Posterior cingulate gyrus (tissue), 11 donors: Measurements from ENCODE around the gene IL15RA.

ENCODE experiments used
- DNase-seq, 10 donors: peaks; one replicate each; pipeline versions ENCODE4 v3.0.0 to v3.0.0-alpha.2; 2020 to 2021; ENCODE audit warnings: mixed read lengths in 3 of 10
- intact Hi-C: fragments of 100-400 bp; cut with DNase I; formaldehyde crosslinking; loops from one replicate; pipeline ENCODE4 v1.15.1; 2023

Gene IL15RA

DNA sequence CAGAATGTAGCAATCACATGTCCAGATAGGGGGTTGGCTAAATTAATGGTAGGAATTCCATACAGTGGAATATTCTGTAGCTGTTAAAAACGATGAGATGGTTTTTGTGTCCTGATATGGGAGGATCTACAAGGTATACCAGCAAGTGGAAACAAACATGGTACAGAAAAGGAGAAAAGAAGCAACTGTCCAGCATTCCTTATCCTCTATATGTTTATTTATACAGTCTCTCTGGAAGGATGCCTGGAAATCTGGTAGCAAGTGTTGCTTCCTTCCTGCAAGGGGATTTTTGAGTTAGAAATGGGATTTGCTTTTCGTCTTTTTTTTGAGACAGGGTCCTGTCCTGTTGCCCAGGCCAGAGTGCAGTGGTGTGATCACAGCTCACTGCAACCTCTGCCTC, 19.3 kb downstream of the IL15RA start:
- no peak for DNase-seq
- intact Hi-C loops, result no loop called here

GRCh38 chr10:5956146-5956936, 21.0 kb downstream of the IL15RA start:
- intact Hi-C loops, result no loop called here
- DNase-seq, result peak in 3 of 10 donors; percentile 35 to 62 (median 49)

DNA sequence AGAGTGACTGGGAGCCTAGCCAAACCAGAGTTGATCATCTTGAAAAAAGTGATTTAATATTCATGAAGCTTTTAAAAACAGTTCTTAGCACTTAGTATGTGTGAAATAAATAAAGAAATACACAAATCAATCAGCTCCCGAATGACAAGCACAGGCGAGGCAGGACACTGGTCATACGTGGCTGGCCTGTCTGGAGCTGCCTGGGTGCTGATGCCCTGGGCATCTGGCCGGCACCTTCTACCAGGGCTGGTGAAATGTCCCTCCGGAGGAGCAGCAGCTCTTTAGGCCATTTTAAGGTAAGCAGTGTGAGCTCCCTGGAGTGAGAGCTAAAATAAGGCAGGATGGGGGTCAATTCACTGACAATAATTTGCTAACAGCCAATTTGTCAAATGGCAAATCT, 23.7 kb downstream of the IL15RA start:
- intact Hi-C loops, result no loop called here

DNA sequence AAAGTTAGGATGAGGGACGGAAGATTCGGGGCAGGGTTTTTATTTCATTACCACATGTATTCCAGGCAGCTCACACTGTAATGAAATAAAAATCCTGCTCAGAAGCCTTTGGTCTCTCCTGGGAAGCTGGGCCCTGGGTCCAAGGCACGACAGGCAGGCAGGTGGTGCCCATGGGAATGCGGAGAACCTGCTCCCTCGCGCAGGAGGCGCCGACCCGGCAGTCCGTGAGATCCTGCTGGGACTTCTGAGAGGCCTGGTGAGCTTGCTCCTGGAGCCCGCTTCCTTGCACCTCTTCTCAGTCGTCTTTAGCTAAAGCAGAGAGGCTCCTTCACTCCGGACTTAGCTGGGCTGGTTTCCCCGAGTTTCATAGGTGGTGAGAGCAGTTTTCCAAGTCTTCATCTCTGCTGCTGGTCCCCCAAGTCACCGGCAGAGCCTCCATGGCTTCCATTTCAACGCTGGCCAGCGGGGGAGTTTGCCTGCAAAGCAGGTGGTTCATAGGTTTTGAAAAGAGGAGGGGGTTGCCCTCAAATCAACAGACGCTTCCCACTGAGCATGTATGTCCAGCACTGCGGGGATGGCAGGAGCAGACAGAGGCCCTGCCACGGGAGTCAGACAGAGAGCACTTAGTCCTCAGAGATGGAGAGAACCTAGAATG, 24.5 kb downstream of the IL15RA start:
- peak in 3 of 10 donors; percentile 52 to 77 (median 64) for DNase-seq
- intact Hi-C loops, result no loop called here

More for the DNA sequence above, 23.7 kb downstream of the IL15RA start:
- peak in 3 of 10 donors; percentile 15 to 55 (median 49) for DNase-seq

- intact Hi-C loops, result loop anchor here (2.0 kb wide), 1 partner anchor 137 kb away; the partner anchor contains the start of gene RBM17
- peak in 3 of 10 donors; percentile 24 to 54 (median 48) for DNase-seq
Observed at GRCh38 chr10:5951721-5952407, 25.5 kb downstream of the IL15RA start.

DNA sequence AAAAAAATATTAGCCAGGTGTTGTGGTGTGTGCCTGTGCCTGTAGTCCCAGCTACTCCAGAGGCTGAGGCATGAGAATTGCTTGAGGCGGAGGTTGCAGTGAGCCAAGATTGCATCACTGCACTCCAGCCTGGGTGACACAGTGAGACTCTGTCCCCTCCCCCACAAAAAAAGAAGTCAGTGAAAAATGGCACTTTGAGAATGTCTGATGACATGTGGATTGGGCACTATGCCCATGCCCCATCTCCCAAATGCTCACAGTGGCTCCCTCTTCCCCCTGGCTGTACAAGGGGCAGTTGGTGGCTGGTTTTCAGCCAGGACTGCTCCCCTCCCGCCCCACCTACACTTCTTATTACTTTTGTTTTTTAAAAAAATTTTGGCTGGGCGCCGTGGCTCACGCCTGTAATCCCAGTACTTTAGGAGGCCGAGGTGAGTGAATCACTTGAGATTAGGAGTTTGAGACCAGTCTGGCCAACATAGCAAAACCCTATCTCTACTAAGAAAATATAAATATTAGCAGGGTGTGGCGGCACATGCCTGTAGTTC, 26.1 kb downstream of the IL15RA start:
- peak in 2 of 10 donors; percentile 12 to 70 for DNase-seq
- intact Hi-C loops, result loop anchor here (2.0 kb wide), 1 partner anchor 138 kb away; the partner anchor contains the start of gene RBM17

GRCh38 chr10:5949009-5949759, 28.2 kb downstream of the IL15RA start:
- intact Hi-C loops, result loop anchor here (5.0 kb wide), 1 partner anchor 453 kb away; no protein-coding TSS in a partner anchor
- DNase-seq, result peak; percentile 60 to 95 (median 74)

- intact Hi-C loops, result loop anchor here (5.0 kb wide), 1 partner anchor 454 kb away; no protein-coding TSS in a partner anchor
- peak in 3 of 10 donors; percentile 49 to 52 (median 52) for DNase-seq
Observed at GRCh38 chr10:5948208-5948585, 29.1 kb downstream of the IL15RA start.

GRCh38 chr10:5947471-5948207, 29.7 kb downstream of the IL15RA start:
- intact Hi-C loops, result loop anchor here (5.0 kb wide), 1 partner anchor 455 kb away; no protein-coding TSS in a partner anchor
- peak in 3 of 10 donors; percentile 37 to 52 (median 51) for DNase-seq

- peak in 3 of 10 donors; percentile 28 to 81 (median 69) for DNase-seq
- intact Hi-C loops, result loop anchor here (5.0 kb wide), 1 partner anchor 456 kb away; no protein-coding TSS in a partner anchor
Observed at GRCh38 chr10:5946786-5947185, 30.6 kb downstream of the IL15RA start.

GRCh38 chr10:5946419-5946775, 30.9 kb downstream of the IL15RA start:
- DNase-seq, result peak in 3 of 10 donors; percentile 1 to 67 (median 17)
- intact Hi-C loops, result loop anchor here (5.0 kb wide), 1 partner anchor 456 kb away; no protein-coding TSS in a partner anchor

GRCh38 chr10:5945561-5946418, 31.6 kb downstream of the IL15RA start:
- intact Hi-C loops, result loop anchor here (2.0 to 5.0 kb wide), 2 partner anchors 31 to 457 kb away; partner anchors contain the start of gene IL15RA
- DNase-seq, result peak in 3 of 10 donors; percentile 40 to 82 (median 64)

- intact Hi-C loops, result loop anchor here (2.0 to 5.0 kb wide), 2 partner anchors 32 to 457 kb away; partner anchors contain the start of gene IL15RA
- peak in 2 of 10 donors; percentile 56 to 58 for DNase-seq
Observed at GRCh38 chr10:5945190-5945509, 32.2 kb downstream of the IL15RA start.

DNA sequence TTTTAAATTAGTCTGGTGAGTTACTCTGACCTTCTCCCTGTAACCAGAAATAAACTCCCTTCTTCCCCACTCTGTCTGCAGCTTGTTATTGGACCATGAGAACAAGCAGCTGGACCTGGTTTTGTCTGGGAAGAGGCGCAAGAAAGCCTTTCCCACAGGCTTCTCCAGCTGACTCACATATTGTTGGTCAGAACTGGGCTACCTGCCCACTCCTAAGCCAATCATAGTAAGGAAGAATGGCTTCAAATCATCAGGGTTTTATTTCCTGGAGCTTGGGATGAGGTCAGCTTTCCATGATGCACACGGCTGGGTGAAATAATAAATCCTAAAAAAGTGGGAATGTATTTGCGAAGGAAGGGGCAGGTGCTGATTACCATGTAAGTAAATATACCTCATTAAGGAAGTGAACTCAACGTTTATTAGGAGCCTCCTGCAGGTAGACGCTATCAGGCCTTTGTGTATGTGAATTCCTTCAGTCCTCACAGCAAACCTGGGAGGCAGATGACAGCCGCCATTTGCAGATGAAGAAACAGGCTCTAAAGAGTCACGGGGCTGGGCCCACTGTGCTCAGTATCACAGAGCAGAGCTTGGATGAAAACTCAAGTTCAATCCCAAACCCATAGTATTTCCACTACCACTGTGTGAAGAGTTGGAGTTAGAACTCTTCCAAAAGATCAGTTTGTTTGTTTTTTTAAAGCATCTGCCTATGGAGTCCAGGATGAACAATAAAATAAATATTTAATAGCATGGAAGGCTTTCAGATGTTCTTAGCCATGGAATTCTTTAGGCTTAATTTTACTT, 32.8 kb downstream of the IL15RA start:
- DNase-seq, result peak in 5 of 10 donors; percentile 21 to 82 (median 59)
- intact Hi-C loops, result loop anchor here (2.0 to 5.0 kb wide), 2 partner anchors 32 to 458 kb away; partner anchors contain the start of gene IL15RA

- intact Hi-C loops, result no loop called here
- DNase-seq, result peak in 2 of 10 donors; percentile 64 to 84
Observed at GRCh38 chr10:5943536-5943935, 33.8 kb downstream of the IL15RA start.

DNA sequence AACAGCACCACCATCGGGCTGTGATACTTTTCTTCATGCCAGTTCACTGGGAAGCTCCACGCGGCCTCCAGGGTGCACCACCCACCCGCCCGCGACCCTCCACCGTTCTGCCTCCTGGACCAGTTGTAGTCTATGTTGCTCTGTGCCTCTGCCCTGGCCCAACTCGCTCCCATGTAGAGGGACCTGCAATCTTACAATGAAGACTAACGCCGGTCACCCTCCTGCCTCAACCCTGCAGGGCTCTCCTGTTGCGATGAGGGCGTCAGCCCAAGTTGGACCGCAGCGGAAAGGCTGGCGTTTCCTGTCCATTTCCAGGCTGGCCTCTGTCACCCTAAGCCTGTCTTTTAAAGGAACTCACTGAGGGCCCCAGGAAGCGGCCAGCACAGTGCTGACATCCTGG, 34.9 kb downstream of the IL15RA start:
- intact Hi-C loops, result no loop called here

GRCh38 chr10:5942001-5942400, 35.3 kb downstream of the IL15RA start:
- peak in 3 of 10 donors; percentile 54 to 66 (median 55) for DNase-seq
- intact Hi-C loops, result no loop called here

More for the DNA sequence above, 34.9 kb downstream of the IL15RA start:
- DNase-seq, result peak in 5 of 10 donors; percentile 13 to 88 (median 27)
